Measurements from ENCODE around the gene RASEF.

The RASEF gene

DNA sequence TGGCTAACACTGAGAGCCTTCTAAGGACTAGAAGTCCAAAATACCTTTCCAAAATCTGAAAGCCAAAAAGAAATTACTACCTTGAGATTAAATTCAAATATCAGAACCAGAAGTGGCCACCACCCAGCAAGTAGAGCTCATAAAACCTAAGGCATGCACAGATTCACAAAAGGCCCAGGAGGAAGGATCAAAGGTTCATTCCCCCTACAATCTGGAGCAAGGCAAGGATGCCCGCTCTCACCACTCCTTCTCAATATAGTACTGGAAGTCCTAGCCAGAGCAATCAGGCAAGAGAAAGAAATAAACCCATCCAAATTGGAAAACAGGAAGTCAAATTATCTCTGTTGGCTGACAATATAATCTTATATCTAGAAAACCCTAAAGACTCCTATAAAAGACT is 6.0 kb downstream of the RASEF start:
- DNase-seq (ENCODE audit: low read depth) = no peak

DNA sequence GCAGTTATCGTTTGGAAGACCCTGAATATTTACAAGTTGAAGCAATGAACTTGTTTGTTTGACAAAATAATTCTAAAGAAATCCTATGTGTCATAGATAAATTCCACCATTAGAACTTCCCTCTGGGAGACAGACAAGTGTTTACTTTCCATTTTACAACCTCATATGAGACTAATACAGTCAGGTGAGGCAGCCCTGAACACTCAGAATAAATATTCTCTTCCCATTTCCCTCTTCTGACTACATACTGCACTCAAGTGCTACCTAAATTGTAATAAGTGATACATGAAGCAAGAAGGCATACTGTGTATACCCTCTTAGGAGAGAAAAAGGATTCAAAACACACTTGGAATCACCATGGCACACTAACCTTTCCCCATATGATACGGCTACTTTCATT is 6.8 kb downstream of the RASEF start:
- no peak for DNase-seq (ENCODE audit: low read depth)

GRCh38 chr9:83047839-83048775 is 14.8 kb downstream of the RASEF start:
- no peak for DNase-seq (ENCODE audit: low read depth)

DNA sequence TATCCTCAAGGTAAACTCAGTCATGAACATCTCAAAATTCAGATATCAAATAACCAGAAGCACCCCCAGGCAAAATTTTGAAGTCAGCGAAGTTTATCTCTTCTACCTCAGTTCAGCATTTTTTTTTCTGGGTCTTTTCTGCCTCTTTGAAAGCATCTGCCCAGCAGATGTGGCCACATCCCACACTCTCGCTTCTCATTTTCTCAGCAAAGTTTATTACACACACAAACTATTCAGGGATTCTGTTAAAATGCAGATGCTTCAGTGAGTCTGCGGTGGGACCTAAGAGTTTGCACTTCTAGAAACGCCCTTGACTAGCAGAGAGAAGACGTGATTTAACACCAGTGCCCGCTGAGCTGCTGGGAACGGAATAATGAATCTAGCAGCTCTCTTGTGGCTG is 19.3 kb downstream of the RASEF start:
- DNase-seq (ENCODE audit: low read depth) = no peak

DNA sequence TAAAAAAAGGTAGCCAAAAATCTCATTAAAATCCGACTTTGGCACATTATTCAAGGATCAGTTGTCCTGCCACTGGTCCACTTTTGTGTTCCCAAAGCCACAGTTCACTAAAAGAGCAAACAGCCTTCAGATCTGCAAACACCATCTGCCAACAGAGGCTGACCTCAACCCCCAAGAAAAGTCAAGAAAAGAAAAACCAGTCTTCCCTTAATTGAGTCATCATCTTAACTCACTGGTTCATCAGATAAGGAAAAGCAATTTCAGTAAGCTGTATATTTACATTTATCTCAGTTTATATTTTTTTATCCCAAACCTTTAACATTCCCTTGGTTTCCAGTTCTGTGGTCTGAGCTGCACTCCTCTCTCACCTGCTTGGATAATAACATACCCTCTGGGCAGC is 21.2 kb downstream of the RASEF start:
- no peak for DNase-seq (ENCODE audit: low read depth)

GRCh38 chr9:83039303-83039702 is 23.6 kb downstream of the RASEF start:
- no peak for DNase-seq (ENCODE audit: low read depth)

- DNase-seq (ENCODE audit: low read depth) = no peak
Measured at GRCh38 chr9:83036043-83036442, 26.9 kb downstream of the RASEF start.

DNA sequence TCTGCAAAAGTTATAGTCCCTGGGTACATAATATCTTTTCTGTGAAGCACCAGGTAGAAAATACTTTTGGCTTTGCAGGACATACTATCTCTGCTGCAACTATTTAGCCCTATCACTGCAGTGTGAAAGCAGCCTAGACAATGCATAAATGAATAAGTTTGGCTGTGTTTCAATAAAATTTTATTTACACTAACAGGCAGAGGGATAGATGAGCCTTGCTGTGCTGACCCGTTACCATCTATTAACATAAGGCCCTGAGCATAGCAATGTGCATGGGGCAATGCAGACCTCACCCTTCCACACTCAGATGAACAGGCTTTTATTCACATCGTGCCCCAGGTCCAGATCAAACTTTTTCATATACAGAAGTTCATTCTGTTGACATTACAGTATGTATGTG is 27.8 kb downstream of the RASEF start:
- no peak for DNase-seq (ENCODE audit: low read depth)

- DNase-seq (ENCODE audit: low read depth) = no peak
Measured at GRCh38 chr9:83034587-83034986, 28.4 kb downstream of the RASEF start.

- no peak for DNase-seq (ENCODE audit: low read depth)
Measured at GRCh38 chr9:83034026-83034425, 28.9 kb downstream of the RASEF start.

DNA sequence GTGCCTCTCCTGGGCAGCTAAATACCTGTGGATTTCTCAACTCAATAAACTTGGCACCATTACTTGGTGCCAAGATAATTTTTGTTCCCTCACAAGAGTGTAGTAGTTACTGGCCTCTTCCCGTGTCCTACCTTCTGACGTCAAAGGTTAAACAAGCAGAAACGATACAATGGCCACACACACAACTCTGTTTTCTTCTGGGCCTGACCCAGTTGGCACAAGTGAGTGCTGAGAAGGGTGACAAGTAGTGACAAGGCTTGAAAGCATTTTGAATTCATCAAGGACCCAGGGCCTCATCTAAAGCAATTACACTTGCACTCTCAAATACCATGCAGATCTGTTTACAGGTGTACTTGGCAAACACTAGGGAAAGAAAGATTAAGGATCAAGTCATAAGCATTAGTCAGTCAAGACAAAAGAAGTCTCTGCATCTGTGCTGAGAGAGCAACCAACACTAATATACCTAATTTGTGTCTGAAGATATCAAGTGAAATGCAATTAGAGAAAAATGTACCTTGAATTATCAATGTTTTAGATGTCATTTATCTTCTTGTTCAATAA is 30.8 kb downstream of the RASEF start:
- no peak for DNase-seq (ENCODE audit: low read depth)

DNA sequence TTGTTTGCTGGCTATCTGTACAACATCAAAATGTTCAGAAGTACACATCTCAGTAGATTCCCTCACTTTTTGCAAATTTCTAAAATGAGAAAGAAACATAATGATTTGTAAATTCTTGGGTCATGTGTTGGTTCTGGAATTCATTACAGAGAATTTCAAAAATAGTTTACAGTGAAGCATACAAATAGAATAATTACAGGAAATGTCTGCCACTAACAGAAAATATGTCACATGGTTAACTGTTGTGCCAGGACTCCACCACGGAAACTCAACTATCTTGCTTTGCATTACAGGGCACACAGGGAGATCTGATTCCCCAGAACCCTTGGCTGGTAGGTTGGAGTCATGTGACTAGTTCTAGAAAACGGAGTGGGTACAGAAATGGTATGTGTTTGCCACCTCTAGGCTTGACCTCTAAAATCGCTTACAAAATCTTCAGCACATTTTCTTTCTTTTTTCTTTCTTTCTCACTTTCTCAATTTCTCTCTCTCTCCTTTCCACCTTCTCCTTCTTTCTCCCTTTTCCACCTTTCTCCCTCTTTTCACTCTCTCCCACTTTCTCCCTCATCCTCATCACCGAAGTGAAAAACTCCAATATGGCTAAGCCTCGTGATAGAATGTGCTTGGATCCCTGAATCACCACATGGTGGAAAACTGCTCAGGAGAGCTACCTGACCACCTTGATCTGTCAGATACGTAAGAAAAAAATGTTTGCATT is 32.4 kb downstream of the RASEF start:
- DNase-seq (ENCODE audit: low read depth) = no peak

DNA sequence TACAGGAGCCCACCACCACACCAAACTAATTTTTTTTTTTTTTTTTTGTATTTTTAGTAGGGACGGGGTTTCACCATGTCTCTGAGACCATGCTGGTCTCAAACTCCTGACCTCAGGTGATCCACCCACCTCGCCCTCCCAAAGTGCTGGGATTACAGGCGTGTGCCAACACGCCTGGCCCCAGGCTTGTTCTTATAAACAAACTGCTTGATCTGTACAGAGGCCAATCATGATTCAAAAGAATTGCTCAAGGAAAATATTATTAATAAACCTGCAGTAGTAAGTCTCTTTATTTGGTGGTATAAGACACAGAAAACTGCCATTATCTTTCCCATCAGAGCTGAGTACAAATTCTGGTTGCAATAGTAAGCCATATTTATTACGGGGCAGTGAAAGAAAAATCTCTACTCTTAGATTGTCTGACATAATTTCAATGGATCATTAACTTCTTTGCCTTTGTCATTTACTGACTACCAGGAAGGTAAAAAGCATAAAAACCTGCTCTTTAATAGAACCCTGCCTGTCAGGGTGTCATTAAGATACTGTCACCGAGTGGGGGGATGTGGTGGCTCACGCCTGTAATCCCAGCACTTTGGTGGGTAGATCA is 33.3 kb downstream of the RASEF start:
- DNase-seq (ENCODE audit: low read depth) = no peak

DNA sequence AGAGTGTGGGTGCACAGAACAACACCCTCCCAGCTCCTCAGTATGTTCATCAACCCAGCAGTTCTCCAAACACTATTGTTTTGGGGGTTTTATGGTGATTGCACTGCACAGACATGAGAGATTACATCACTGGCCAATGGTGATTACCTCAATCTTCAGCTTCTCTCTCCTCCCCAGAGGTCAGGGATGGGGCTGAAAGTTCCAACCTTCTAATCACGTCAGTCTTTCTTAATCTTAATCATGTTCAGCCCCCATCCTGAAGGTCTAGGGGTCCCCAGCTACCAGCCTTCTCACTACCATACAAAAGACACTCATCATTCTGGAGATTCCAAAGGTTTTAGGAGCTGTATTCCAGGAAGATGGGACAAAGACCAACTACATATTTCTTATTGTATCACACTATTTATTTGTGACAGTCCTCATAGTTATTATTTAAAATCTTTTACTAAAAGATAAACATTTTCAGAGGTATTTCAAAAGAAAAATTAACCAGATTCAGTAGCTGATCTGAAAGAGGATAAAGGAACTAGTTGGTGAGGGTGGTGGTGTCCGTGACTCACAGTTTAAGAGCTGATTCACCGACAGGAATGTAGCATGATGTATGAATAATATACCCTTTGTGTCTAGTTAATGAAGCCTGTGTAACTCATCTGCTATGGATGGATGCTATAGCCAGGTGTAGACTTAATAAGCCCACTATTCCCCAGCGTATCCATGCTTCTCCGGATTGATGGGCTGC is 35.6 kb downstream of the RASEF start:
- DNase-seq (ENCODE audit: low read depth) = no peak

DNA sequence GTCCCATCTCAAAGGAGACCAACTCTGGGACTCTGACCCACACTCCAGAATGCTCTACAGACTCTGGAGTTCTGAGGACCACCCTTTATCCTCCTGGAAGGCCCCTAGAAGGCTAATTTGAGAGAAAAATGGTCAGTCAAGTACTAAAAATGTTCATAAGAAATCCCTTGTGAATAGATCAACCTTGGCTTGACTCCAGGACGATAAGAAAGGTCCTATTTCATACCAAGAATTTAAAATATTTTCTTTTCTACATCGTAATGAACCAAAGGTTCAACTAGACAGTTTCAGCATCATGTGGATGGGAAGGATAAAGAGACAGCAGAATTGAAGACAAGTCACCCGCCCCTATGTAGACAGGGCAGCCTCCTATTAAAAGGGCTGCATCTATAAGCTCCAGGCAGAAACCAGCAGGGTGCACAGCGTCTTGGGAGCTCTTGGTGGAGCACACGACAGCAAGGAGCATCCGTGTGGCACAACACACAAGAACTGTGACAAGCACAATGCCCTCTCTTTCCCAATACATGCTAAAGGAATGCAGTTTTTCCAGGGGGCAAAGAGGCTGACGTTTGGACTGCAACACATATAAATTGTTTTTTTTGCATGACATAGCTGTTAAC is 38.3 kb downstream of the RASEF start:
- no peak for DNase-seq (ENCODE audit: low read depth)

DNA sequence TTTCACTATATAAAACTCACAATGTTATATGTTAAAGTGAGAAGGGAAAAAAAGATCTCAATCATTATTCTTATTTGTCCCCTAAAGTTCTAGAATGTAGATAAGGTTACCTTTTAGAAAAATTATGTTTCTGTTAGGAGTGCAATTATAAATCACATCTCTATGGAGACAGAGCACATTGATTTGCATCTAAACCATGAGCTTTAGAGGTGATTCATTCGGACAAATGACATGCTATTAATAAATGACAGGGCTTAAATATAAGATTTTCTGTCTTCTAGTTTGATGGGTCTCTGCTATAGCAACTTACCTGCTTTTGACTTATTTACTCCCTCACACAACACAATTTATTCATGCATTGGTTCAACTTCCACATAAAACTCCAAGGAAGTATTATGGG is 39.8 kb downstream of the RASEF start:
- no peak for DNase-seq (ENCODE audit: low read depth)

DNA sequence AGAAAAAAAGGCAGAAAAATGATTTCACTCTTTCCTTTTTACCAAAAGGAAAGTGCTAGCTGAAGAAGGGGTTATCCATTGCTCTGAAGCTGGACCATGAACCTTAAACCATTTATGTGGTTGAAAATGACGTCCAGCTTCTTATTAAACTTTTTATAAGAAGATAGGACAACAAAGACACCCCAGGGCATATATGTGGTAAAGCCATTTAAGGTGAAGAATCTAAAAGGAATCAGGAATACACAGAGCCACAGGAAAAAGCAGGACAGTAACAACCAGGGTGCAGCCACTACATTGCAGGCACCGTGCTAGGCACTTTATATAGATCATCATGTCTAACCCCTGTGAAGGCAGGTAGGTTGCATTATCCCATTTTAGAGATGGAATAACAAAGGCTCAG is 42.1 kb downstream of the RASEF start:
- DNase-seq (ENCODE audit: low read depth) = no peak

DNA sequence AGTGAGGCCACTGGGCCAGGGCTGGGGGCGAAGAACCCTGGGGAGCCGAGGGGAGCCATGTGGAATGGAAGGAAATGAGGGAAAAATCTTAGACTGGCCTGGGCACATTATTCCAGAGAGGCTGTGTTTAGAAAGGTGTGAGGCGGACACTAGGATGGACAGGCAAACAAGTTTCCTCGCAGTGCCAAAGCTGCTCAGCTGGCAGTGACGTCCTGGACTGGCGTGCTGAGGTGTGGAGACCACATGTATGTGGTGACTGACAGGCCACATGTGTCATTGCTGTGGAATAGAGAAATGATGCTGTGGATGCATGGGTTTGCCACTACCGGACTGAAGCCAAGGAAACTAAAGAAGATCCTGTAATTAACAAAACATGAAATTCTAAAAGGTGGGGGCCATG is 42.6 kb downstream of the RASEF start:
- DNase-seq (ENCODE audit: low read depth) = no peak

- no peak for DNase-seq (ENCODE audit: low read depth)
Measured at GRCh38 chr9:83019246-83019645, 43.7 kb downstream of the RASEF start.

GRCh38 chr9:83015897-83016296 is 47.0 kb downstream of the RASEF start:
- DNase-seq (ENCODE audit: low read depth) = no peak

GRCh38 chr9:83013867-83014605 is 48.9 kb downstream of the RASEF start:
- DNase-seq (ENCODE audit: low read depth) = no peak

All from activated T-helper 1 cell treated with Interleukin-2 at 50 U/mL for 16 hours (primary cell).